Activated CD4-positive, alpha-beta T cell treated with anti-CD3 and anti-CD28 coated beads, Interleukin-2, amount 50 U/mL, for 4 hours (primary cell): Measurements from ENCODE around the gene EFNB2.

ENCODE experiments used
- DNase-seq, 2 experiments: peaks; one replicate each; pipeline ENCODE4 v3.0.0-alpha.2; 2020

EFNB2 gene

DNA sequence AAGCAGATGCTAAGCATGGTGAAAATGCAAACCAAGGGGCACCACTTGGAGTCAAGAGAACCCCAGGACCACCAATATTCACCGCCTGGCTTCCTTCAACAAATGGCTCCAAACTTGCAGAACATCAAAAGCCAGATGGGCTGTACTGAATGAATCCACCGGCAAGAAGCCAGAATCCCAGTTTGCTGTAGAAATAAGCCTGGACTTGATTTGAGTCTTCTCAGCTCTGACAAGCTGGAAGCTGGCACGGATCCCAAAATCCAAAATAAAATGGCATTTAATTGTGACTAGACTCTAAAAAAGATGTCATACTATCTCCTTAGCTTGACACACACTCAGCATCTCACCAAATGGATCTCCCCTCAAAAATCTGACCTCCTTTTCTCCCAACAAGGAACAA is 11.9 kb downstream of the EFNB2 start:
- no peak for DNase-seq

GRCh38 chr13:106522898-106523525 is 12.4 kb downstream of the EFNB2 start:
- no peak for DNase-seq

- DNase-seq, result no peak
Measured at GRCh38 chr13:106522112-106522705, 13.3 kb downstream of the EFNB2 start.

- no peak for DNase-seq
Measured at GRCh38 chr13:106521095-106521799, 14.2 kb downstream of the EFNB2 start.

- DNase-seq, result no peak
Measured at GRCh38 chr13:106520251-106521054, 15.0 kb downstream of the EFNB2 start.

- DNase-seq, result no peak
Measured at GRCh38 chr13:106518512-106518911, 16.9 kb downstream of the EFNB2 start.

DNA sequence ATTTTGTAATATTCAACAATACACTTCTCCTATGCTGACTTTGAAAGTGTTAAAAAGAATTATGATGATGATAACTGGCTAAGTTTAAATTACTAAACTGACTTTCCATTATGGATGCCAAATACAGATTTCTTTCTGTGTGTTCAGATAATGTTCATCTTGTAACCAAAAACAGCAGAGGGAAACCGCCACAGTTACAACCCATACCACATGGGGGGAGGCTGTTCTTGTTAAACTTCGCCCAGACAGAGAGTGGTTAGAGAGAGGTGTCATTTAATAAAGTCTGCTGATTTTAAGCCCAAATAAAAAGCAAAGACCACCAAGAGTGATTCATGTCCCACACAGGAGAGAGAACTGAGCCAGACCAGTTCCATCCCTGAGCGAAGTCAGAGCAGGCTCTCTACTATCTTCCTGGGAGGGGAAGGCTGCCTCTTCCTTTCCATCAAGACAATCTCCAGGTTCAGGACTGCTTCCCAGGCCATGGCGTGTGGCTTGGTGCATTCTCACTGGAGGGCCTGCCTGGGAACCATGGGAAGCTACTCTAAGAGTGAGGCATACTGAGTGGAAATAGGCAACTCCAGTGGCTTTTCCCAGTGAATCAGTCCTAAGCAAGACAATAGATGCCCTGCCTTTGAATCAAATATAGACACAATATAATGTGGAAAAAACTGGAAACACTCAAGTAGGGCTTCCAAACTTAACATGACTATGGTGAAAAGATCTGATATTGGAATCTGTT is 18.2 kb downstream of the EFNB2 start:
- DNase-seq, result no peak

DNA sequence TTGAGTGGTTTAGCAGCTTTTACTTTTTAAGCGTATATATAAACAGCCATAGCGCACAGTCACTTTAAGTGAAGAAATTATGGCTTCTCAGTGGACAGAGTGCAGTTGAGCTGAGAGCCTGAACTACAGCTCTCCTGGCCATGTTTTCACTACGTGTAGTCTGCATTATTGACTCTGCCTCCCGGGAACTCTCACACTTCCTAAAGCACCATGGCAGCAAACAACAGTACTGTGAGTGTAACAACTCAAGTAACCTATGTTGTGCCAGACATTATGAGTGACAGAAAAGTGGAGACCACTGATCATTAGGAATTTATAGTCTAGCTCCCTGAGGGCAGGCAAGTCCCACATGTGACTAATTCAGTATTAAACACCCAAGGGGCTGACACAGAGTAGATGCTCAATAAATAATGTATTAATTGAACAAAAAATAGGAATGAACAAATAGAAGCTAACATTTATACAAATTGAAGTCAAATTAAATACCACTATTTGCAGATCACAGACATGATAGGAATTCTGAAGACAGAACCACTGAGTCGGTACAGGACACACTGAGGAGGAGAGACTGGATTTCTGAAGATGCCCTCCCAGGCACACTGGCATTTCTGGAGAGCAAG is 19.7 kb downstream of the EFNB2 start:
- no peak for DNase-seq

DNA sequence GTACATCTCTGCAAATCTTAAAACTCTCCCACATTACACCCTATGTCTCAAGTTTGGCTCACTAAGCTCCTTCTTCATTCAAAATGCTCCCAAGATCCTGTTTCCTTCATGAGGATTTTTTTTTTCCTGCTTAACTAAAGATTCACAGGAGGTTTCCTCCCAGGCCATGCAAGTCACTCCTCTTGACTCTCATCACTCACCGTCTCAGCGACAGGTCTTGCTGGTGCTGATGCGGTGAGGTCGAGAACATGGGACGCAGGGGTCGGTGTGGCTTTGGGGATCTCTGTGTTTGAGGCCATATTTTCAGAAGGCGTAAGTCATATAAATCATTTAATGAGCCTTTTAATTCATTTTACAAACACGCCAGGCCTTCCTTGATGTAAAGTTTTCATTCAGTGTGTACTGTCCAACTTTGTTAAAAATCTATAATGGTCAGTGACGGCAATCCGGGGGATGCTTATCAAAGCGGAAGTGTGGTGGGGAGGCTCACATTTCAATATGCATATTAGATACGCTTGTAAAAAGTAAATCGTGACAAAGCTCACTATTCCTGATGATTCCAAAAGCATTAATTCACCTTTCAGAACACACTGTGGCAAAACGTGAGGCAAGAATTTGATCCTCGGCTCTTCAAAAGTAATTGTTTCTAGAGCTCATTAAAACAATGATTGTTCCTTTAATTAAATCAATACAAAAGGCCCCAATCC is 20.4 kb downstream of the EFNB2 start:
- DNase-seq, result no peak

- DNase-seq, result no peak
Measured at GRCh38 chr13:106513025-106513983, 22.2 kb downstream of the EFNB2 start.

DNA sequence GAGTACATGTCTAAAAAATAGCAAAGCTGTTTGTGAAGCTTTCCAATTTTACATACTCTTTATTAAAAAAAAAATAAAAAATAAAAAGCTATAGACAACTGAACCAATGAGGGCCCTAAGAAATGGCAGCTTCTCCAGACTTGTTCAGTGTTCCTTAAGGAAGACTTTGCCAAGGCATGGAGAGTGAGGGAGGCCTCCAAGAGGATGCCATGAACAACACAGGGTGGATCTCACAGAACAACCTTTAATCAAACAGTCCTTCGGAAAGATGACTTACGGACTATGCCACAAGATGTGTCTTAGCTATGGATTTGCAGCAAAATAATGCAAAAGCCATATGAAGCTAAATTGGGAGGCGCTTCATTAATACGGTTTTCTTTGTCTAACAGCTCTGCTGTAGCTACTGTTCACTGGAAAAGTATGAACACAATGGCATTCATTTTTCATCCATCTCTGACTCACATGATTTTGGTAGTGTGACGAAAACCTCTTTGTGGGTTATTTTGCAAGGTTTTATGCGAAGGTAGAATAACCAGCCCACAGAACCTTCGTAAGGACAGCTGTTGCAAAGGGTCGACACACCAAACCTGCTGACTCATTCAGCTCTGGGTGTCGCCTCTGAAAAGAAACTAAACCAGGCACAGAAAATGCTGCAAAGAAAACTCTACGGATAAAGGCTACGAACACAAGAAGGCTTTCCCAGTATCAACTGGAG is 27.7 kb downstream of the EFNB2 start:
- DNase-seq, result no peak

- DNase-seq, result no peak
Measured at GRCh38 chr13:106506286-106506685, 29.2 kb downstream of the EFNB2 start.

DNA sequence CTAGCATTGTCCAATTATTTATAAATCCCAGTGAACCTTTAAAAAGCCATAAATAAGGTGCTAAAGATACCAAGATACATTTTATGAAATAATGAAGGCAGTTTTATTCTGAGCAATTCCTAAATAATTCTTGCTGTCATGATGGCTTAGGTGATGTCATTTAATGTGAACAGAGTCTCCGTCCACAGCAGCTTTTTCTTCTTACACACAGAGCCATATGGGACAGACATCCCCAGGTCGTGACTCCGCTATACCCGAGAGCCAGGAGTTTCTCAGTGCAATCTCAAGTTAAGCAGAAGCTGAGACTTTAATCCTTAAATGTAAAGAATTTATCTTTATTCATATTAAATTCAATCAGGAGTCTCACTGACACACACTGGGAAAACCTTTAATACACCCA is 29.7 kb downstream of the EFNB2 start:
- DNase-seq, result no peak

GRCh38 chr13:106505295-106505694 is 30.2 kb downstream of the EFNB2 start:
- DNase-seq, result no peak

GRCh38 chr13:106503730-106504453 is 31.6 kb downstream of the EFNB2 start:
- no peak for DNase-seq

GRCh38 chr13:106503272-106503671 is 32.2 kb downstream of the EFNB2 start:
- DNase-seq, result no peak

DNA sequence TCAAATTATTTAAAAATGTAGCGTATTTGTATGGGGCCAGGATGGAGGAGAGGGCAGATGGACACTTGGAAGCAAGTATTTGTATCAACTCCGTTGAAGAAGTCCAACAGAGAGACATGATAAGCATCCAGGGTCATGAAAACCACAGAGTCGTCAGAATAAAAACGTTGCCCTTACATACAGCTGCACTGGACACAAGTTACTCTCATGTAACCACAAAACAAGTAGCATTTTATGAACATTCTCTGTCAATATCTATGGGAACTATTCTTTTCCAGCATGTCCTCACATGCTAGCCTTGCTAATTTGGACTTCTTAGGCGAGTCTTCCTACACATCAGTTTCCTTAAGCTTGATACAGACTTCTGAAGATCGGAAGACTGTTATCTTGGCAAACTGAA is 35.0 kb downstream of the EFNB2 start:
- no peak for DNase-seq

- no peak for DNase-seq
Measured at GRCh38 chr13:106499896-106500295, 35.6 kb downstream of the EFNB2 start.

GRCh38 chr13:106499113-106499512 is 36.3 kb downstream of the EFNB2 start:
- DNase-seq, result no peak
